HuH-7.5 (cell line): Measurements from ENCODE around the gene RAB21.

Source experiments
- DNase-seq: peaks from one replicate; pipeline ENCODE4 v3.0.0; 2011; ENCODE audit warnings: low spot score

RAB21 gene, protein sequence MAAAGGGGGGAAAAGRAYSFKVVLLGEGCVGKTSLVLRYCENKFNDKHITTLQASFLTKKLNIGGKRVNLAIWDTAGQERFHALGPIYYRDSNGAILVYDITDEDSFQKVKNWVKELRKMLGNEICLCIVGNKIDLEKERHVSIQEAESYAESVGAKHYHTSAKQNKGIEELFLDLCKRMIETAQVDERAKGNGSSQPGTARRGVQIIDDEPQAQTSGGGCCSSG

DNA sequence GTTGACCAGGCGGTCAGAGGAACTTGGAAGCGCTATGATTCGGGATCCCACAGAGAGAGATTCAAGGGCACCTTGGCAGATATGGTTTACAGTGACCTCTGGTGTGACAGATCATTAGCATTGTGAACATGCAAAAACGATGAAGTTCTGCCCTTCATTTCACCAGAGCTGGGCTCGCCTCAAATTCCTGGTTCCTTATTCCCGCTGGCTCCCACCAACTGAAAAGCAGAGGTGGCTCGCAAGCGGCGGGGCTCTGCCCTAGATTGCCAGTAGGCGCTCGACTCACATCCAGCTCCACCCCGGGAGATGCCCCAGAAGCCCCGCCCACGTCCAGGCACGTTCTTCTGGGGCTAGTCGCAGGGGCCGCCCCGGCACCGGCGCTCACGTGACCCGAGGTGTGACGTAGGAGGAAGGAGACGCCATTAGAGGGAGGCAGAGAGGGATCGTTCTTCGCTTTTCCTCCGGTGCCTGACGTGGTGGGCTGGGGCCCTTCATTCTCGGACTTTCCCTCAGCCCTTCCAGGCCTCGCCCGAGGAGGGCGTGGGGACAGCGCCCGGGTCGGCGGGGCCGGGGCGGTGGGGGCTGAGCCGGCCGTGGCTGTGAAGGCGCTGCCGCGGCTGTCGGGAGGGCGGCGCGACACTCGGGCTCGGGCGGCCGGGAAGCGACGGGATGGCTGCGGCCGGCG, at the start of gene RAB21:
Gene RAB21 (plus strand): TSS at position 403 of the 685 bp plus-strand sequence. CDS start 267 bp downstream, at position 670.
- DNase-seq, result peak; percentile 93

DNA sequence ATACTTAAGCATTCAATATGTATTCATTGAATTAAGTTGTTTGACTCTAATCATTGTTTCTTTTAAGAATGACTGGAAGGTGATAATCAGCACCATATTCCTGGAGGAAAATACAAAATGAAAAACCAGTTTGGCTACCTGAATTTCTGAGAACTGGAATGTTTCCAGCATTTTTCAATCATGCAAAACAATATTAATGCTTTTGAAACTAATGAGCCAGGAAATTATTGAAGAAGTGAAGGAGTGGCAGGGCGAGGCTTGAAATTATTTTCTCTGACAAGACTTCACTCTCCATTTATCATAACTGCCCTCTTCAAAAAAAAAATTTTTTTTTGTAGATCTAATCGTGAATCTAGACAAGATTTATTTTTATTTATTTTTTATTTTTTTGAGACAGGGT, 49.7 kb upstream of the RAB21 start:
- DNase-seq, result no peak

DNA sequence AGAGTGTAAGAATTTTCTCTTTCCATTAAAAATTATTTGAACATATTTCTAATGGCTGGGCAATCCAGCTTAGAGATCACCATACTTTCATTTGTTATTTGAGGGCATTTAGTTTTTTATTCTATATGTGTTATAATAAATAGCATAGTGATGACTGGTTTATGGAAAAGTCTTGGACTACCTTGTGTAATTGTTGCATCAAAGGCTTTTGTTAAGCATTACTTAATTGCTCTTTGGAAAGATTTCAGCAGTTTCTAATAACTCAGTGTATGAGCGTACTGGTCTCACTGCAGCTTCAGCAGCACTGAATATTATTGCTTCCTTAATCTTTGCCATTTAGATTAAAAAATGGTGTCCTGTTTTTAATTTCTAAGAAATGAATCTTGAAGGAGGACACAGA, 46.0 kb upstream of the RAB21 start:
- DNase-seq, result no peak

DNA sequence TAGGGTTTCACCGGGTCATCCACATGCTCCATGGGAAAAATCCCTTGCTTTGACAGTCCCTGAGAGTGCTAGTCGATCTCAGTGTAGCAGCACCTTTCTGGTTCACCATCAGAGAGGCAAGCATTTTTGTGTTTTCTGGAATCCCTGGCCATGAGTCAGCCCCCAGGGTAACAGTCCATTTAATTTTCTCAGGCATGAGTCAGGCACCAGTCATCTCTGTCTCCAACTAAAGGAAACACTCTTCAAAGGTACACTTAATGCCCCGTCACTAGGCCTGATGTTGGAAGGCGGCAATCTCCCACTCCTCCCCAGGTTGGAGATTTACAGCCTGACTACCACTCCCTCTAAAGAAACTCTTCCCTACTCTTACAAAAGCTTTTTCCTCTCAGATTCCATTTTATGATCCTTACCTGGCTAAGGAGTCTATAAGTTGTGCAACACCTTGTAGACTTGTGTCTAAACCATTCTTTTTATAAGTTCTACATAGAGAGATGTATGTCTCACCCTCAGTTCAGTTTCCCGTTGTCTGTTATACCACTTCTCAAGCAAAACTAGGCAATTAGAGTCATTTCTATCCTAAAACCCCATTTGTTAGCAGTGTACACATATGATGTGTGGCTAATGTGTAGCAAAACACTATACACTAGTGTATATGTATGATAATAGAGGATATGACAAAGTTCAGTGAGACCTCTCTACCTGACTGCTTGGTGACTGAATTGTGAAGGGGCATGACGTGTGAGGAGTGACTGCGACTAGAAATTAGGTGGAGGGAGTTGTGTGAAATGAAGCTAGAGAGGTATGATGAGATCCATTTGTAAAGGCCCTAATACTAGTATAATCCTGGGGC, 44.2 kb upstream of the RAB21 start:
- DNase-seq, result no peak

DNA sequence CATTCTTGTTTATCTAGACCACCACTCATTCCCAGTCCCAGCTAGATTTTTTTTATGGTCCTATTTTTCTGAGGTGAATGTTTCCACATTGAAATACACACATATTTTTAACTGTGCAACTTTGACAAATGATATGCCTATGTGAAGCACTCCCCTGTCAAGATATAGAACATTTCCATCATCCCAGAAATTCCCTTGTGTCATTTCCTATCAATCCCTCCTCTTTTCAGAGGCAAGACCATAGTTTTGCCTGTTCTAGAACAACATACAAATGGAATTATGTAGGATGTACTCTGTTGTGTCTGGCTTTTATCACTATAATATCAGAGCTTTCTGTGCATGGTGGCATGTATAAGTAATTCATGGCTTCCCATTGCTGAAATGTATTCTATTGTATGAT, 36.1 kb upstream of the RAB21 start:
- DNase-seq, result no peak

DNA sequence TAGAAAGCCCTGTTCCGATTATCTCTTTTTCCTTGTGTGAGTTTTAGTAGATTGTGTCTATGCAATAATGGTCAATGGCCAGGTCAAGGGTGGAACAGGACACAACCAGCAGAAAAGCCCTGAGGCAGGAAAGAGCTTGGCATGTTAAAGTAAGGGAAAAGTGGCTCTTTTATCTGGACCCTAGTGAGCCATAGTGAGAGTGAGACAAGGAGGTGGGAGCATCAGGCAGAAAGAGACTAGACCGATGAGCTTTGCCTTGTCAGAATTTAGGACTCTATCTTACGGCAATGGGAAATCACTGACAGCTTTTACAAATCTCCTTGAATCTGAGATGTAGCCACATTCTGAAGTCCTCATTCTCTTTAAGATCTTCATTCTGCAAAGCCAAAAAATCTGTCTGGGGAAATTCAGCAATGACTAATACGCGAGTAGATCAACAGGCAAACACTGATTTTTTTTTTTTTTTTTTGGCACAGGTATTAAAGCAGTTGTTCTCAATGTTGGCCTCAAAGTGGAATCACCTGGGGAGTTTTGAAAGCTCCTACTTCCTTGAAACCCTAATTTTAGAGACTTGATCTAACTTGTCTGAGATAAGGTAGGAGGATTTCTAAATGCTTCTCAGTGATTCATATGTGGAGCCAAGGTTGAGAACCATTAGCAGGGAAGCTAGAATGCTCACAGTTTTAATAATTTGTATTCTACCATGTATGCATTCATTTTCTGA, 34.9 kb upstream of the RAB21 start:
- no peak for DNase-seq

DNA sequence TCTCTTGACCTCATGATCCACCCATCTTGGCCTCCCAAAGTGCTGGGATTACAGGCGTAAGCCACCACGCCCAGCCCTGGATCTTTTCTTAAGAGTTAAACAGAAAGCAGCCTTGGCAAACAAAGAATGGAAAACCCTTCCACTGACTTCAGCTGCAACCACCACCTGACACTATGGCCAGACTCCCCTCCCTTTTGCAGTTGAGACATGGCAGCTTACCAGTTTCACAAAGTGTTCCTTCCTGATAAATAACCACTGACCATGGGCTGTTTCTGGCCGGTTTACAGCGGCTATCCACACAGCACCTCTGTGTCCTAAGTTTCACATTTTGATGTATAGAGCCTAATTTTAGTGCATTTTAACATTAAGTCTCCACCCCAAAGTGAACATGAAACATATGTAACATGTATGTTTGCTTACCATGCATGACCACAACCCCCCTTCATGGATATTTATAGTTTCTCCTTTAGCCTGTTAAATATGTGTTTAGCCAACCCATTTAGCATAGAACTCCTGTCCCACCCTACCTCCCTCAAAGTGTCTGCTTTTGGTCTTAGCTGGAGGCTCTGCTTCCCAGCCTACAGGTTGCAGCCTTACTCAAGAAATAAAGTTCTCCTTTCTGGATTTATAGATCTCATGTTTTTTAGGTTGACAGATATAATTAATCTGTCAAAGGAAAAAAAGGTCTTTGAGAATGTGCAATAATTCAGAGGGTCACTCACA, 32.7 kb upstream of the RAB21 start:
- DNase-seq, result no peak

DNA sequence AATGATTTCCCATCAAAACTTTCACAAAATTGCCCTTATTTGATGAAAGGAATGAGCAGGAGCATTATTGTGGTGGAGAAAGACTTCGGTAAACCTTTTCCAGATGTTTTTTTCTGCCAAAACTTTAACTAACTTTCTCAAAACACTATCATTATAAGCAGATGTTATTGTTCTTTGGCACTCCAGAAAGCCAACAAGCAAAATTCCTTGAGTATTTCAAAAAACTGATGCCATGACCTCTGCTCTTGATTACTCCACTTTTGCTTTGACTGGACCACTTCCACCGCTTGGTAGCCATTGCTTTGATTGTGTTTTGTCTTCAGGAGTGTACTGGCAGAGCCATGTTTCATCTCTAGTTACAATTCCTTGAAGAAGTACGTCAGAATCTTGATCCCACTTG, 29.7 kb upstream of the RAB21 start:
- no peak for DNase-seq

DNA sequence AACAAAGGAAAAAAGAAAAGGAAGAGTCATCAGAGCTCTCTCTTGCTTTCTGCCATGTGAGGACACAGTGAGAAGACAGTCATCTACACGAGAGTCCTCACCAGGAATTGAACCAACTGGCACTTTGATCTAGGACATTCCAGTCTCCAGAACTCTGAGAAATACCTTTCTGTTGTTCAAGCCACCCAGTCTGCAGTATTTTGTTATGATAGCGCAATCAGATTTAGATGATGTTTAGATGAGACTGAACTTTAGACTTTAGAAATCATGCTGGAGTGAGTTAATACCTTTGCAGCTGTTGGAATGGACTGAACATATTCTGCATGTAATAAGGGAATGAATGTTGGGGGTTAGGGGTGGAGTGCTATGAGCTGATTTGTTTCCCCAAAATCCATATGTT, 28.1 kb upstream of the RAB21 start:
- no peak for DNase-seq

DNA sequence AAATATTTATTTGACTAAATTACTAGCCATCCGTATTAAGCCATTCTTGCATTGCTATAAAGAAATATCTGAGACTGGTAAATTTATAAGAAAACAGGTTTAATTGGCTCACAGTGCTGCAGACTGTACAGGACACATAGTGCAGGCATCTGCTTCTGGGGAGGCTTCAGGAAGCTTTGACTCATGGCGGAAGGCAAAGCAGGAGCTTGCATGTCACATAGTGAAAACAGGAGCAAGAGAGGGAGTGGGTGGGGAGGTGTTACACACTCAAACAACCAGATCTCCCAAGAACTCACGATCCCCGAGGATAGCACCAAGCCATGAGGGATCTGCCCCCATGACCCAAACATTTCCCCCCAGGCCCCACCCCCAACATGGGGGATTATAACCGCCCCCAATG, 26.7 kb upstream of the RAB21 start:
- DNase-seq, result no peak

DNA sequence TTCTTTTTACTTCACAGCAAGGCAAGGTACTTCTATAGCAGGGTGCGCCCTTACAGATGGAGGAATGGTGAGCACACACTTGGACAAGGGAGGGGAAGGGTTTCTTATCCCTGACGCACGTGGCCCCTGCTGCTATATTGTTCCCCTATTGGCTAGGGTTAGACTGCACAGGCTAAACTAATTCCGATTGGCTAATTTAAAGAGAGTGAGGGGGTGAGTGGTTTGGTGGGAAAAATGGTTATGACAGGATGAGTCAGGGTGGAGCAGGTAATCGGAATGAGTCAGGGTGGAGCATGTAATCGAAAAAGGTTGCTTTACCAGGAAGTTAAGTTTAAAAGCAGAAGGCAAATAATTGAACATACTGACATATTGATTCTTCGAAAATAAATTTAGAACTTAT, 23.7 kb upstream of the RAB21 start:
- DNase-seq, result no peak

DNA sequence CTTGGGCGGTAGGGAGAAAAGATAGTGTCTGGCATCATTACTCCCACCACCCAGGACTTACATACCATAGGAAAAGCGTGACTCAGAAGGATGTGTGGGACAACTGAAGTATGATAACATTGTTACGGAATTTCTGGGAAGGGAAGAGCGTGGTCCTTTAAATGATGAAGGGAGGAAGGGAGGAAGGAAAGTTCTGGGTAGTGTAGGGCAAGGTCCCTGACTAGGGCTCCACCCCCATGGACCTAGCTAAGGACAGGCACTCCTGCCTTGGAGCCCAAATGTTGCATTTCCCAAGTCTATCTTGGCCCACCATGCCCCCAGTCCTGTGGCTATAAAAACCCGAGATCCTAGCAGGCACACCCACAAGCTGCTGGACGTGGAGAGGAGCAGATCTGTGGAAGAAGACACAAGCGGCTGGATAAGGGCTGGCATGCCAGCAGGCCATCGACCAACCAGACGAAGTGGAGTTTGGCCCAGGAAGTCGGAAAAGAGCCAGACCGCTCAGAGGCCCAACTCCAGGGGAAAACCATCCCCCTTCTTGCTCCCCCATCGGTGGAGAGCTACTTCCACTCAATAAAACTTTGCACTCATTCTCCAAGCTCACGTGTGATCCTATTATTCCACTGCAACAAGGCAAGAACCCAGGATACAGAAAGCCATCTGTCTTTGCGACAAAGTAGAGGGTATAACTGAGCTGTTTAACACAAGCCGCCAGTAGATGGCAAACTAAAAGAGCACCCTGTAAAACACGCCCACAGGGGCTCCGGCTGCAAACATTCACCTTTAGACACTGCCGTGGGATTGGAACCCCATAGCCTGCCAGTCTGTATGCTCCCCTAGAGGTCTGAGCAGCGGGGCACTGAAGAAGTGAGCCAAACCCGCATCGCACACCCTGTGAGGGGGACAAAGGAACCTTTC, 23.0 kb upstream of the RAB21 start:
- peak; percentile 10 for DNase-seq

DNA sequence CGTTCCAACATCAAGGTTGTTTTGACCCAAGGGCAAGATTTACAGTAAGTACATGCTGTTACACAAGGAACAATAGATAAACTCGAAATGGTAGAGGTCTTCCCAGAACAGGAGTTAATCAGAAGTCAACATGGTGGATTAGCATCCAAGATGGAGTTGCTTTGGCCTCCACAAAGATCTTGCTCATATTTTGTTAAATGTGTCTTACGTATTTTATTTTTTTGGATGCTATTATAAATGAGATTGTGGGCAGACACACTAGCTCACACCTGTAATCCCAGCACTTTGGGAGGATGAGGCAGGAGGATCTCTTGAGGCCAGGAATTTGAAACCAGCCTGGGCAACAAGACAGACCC, 22.3 kb upstream of the RAB21 start:
- DNase-seq, result no peak

DNA sequence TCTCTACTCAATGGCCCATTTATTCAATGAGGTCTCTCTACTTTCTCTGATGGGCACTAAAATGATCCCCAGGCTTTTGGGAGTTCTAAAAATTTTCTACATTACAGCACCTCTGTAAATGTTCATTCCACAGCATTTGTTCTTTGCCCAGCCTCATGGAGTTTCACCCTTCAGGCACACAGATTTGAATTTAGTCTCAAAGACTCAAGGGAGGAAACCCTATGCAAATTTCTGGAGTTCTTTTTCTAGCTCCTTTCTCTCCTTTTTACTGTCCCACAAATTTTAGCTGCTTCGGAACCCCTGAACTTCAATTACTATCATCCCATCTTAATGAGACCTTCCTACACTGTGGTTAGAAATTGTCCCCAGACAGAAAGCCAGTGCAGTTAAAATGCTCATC, 17.5 kb upstream of the RAB21 start:
- no peak for DNase-seq

DNA sequence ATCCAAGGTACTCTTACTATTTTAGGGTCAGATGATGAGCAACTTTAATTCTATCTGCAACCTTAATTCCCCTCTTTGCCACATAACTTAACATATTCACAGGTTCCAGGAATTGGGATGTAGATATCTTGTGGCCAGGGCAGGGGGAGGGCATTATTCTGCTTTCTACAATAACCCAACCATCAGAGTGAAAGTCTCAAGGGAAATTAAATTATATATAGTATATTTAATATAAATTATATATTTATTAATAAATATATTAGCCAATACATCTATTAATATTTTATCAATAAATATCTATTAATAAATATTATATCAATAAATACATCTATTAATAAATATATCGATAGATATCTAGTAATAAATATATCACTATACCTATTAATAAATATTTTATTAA, 11.7 kb upstream of the RAB21 start:
- no peak for DNase-seq

DNA sequence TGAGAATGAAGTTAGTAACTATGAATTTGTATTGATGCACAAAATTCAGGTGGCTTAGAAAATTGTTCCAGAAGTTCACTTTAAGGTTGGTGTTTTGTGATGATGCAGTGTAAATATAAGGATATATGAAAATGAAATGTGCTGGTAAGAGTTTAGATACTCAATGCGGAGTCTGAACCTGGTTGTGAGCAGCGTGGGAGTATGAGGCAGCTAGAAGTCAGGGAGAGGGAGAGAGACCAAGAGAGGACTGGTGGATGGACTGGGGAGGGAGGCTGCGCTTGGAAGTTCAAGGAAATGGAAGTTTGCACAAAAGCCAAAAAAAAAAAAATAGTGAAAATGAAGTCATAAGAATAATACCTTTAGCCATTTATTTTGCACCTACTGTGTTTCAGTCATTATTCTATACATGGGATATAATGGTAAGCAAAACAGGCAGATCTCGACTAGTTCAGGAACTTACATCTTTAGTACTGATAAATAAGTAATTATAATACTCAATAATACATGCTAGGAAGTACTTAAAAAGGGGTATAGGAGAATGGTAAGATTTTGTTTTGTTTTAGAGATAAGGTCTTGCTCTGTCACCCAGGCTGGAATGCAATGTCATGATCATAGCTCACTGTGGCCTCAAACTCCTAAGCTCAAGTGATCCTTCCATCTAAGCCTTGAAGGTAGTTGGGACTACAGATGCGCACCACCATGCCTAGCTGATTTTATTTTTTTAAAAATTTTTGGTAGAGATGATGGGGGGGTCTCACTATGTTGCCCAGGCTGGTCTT, 10.0 kb upstream of the RAB21 start:
- no peak for DNase-seq

DNA sequence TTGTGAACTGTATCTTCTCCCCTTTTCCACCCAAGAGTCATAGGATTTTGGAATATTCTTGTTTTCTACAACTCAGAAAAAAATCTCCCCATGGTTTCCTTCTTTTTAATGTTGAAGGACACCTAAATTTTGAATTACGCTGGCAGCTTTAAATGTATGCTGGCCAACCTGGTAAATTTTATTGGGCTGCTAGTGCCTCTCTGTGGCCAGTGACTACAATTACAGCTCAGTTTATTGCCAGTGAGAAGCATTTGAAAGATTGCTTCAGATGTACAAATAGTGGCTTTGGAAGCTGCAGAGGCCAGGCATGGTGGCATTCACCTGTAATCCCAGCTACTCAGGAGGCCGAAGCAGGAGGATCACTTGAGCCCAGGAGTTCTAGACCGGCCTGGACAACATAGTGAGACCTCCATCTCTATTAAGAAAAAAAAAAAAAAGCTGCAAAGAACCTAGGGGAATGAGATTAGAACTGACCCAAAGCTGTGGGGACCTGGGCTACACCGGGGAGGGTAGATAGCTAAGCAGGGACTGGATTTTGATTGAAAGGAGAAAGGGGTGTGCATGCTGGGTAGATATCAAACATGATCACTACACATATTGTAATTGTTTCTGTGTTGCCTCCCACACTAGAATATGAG, 7.6 kb upstream of the RAB21 start:
- DNase-seq, result peak; percentile 34

DNA sequence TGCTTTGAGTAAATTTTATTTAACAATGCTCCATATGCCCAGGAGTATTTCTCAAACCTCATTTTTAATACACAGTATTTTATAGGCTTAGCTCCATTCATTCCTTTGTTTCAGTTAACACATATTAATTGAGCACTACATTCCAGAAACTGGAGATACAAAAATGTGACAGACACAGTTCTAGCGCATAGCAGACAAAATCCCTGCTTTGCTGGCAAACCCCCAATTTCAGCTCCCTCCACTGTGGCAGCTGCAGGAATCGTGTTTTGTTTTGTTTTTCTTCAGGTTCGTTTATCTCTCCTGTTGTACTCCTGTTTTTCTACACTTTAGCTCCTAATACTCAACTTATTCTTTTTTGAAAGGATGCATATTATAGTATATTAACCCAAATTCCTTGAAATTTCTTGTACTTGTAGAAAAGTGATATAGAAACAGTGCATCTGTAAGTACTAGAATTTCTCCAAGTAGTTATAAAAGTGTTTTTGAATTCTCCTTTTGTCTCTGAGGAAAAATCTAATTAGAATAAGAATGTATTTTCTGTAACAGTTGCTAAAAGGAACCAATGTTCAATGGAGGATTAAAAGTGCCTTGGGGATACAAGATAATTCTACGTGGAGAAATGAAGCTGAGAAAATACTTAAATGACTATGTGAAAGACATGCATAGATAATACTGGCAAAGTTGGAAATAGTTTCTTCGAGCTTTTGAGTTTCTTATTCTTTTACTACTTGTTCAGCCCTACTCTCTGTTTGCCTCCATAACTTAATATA, 6.4 kb upstream of the RAB21 start:
- no peak for DNase-seq

DNA sequence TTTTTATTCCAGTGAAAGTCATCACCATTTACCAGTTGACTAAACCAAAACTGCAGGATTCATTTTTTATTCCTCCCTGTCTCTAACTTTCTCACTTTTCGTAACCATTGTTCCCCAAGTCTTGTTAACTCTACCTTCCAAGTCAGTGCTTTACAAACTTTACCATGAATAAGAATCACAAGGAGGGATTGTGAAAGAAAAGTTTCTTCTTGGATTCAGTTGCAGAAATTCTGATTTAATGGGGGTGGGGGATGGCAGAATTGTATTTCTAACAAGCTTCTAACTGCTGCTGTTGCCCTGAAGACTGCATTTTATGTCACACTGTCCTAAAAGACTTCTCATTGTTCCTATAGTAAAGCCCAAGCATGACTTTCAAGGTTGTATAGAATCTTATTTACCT, 5.0 kb upstream of the RAB21 start:
- no peak for DNase-seq
